Kidney epithelial cell (primary cell): ENCODE measurements around the gene TEX44. TPM values are rescaled to one million over a fixed set of nuclear protein-coding genes. Genes with fewer than 3 reads are reported as not detected.

ENCODE experiments used
- DNase-seq: peaks from one replicate; pipeline ENCODE4 v3.0.0-alpha.2; 2010; ENCODE audit warnings: low read depth
- H3K27me3 ChIP-seq: 2 replicates; pipeline ENCODE4 v1.6.0; 2011; ENCODE audit warnings: low read length; ENCODE audit not compliant: control insufficient read depth, insufficient read depth
- H3K36me3 ChIP-seq: 2 replicates; pipeline ENCODE4 v1.5.1; 2011; ENCODE audit warnings: low read length; ENCODE audit not compliant: control insufficient read depth, insufficient read depth
- H3K4me3 ChIP-seq: 2 replicates; pipeline ENCODE4 v1.5.1; 2011; ENCODE audit warnings: low read depth, mild to moderate bottlenecking, control low read depth, low read length
- CTCF ChIP-seq: IDR thresholded peaks from 2 replicates; pipeline ENCODE4 v1.5.1; 2011; ENCODE audit warnings: mild to moderate bottlenecking, moderate library complexity, low read length, control low read depth, inconsistent platforms; ENCODE audit not compliant: insufficient read depth, poor library complexity, severe bottlenecking
- total RNA-seq: library from RNA; depleted of rRNA; stranded (reverse); fragments of >200 nt; gene quantifications from 2 replicates; pipeline ENCODE4 v1.2.3, GENCODE V29; 2015

Gene TEX44
- total RNA-seq, 1 donor from 2014 or later, result not detected

- TF ChIP-seq CTCF, result no peak
- Histone ChIP-seq H3K4me3 (no peak overlapping the region), H3K27me3 (no peaks in the 10 kb centered on the region), H3K36me3 (no peaks in the 10 kb centered on the region)
- no peak for DNase-seq
Measured at GRCh38 chr2:231606941-231607340, 14.3 kb downstream of the TEX44 start.

- DNase-seq, result peak; percentile 68
- no peak overlapping the region for H3K4me3 ChIP-seq
- no peaks in the 10 kb centered on the region for H3K27me3 ChIP-seq
- TF ChIP-seq CTCF, result peak; percentile 27
- H3K36me3 ChIP-seq, result no peaks in the 10 kb centered on the region
Measured at GRCh38 chr2:231611273-231612108, 18.8 kb downstream of the TEX44 start.

- no peaks in the 10 kb centered on the region for H3K36me3 ChIP-seq
- no peak overlapping the region for H3K4me3 ChIP-seq
- no peaks in the 10 kb centered on the region for H3K27me3 ChIP-seq
- peak; percentile 43 for DNase-seq
- no peak for TF ChIP-seq CTCF
Measured at GRCh38 chr2:231612109-231612455, 19.4 kb downstream of the TEX44 start.

GRCh38 chr2:231612456-231613330, 20.0 kb downstream of the TEX44 start:
- Histone ChIP-seq H3K4me3 (no peak overlapping the region), H3K27me3 (no peaks in the 10 kb centered on the region), H3K36me3 (no peaks in the 10 kb centered on the region)
- TF ChIP-seq CTCF, result peak; percentile 94
- DNase-seq, result peak; percentile 82

GRCh38 chr2:231613331-231613662, 20.6 kb downstream of the TEX44 start:
- no peak for DNase-seq
- no peak for TF ChIP-seq CTCF
- H3K27me3 ChIP-seq, result no peaks in the 10 kb centered on the region
- no peak overlapping the region for H3K4me3 ChIP-seq
- no peaks in the 10 kb centered on the region for H3K36me3 ChIP-seq
